Measurements from ENCODE around the gene RAB1A.

GRCh38 chr2:65107530-65107929, 22.4 kb downstream of the RAB1A start:
- TF ChIP-seq CTCF (IDR thresholded peaks at IDR 0.05) (no peak), POLR2A (IDR thresholded peaks at IDR 0.05) (no peak)
